Endothelial cell of umbilical vein (primary cell): Measurements from ENCODE around the gene CCDC27. TPM values are rescaled to one million over a fixed set of nuclear protein-coding genes. Genes with fewer than 3 reads are reported as not detected.

Experiments used
- BruUV-seq: library from RNA; stranded (reverse); fragments of 400-500 nt; replicated peaks from 2 replicates; lab custom pipeline; 2021; lab: Mats Ljungman, UMichigan
- CTCF ChIA-PET: fragments of 300-600, 350-600 bp; sonication (Branson Sonifier 250); formaldehyde crosslinking; loops from one replicate; lab custom pipeline; 2021; ENCODE audit warnings: antibody characterized with exemption, inconsistent platforms; lab: Charles Lee
- POLR2A ChIA-PET: fragments of 300-600, 350-600 bp; sonication (Branson Sonifier 250); formaldehyde crosslinking; loops from one replicate; lab custom pipeline; 2021; ENCODE audit warnings: antibody characterized with exemption, inconsistent platforms; lab: Charles Lee
- DNase-seq: peaks from one replicate; pipeline ENCODE4 v3.0.0-alpha.2; 2011; ENCODE audit warnings: low read depth, low spot score
- FAIRE-seq: peaks from 2 replicates; lab custom pipeline; 2011; peaks lifted over from hg19 to GRCh38; lab: Jason Lieb, UNC
- H2AFZ ChIP-seq: 2 replicates; pipeline ENCODE4 v1.6.0; 2012; ENCODE audit warnings: low read depth, low read length, control low read depth, inconsistent platforms
- H3K27ac ChIP-seq: 2 replicates; pipeline ENCODE4 v1.5.1; 2011; ENCODE audit warnings: low read depth, mild to moderate bottlenecking, control low read depth, low read length, moderate library complexity; ENCODE audit not compliant: insufficient read depth
- H3K27me3 ChIP-seq, 2 experiments: 2 replicates each; pipeline versions ENCODE4 v1.6.0 to v1.6.1; 2011; ENCODE audit warnings: low read length in 2 of 2, mixed read lengths in 1 of 2; ENCODE audit not compliant: control insufficient read depth in 2 of 2, insufficient read depth in 2 of 2
- H3K36me3 ChIP-seq, 2 experiments: 2 replicates in 1 of 2; 3 replicates in 1 of 2; pipeline ENCODE4 v1.5.1; 2011; ENCODE audit warnings: low read length in 2 of 2, mild to moderate bottlenecking in 1 of 2, moderate library complexity in 1 of 2; ENCODE audit not compliant: control insufficient read depth in 2 of 2, insufficient read depth in 2 of 2; ENCODE audit errors: extremely low read depth in 1 of 2
- H3K4me1 ChIP-seq: 3 replicates; pipeline ENCODE4 v1.5.1; 2011; ENCODE audit warnings: mild to moderate bottlenecking, low read length; ENCODE audit not compliant: control insufficient read depth, insufficient read depth; ENCODE audit errors: extremely low read depth
- H3K4me2 ChIP-seq: 2 replicates; pipeline ENCODE4 v1.6.1; 2011; ENCODE audit warnings: low read length, control low read depth, mixed read lengths; ENCODE audit not compliant: insufficient read depth
- H3K4me3 ChIP-seq, 3 experiments: fragments of 200-600 bp in 1 of 3; sonication (generic), shearing (Covaris generic) in 1 of 3; replicated peaks in 1 of 3; 2 replicates each; pipeline ENCODE4 v1.5.1; 2011 to 2016; ENCODE audit warnings: control low read depth in 3 of 3, low read length in 3 of 3, mild to moderate bottlenecking in 2 of 3, inconsistent platforms in 1 of 3, low read depth in 1 of 3, moderate library complexity in 1 of 3; ENCODE audit not compliant: insufficient read depth in 1 of 3
- H3K79me2 ChIP-seq: 2 replicates; pipeline ENCODE4 v1.6.0; 2012; ENCODE audit warnings: low read length, inconsistent platforms; ENCODE audit not compliant: control insufficient read depth, insufficient read depth
- H3K9ac ChIP-seq: replicated peaks from 2 replicates; pipeline ENCODE3; 2011; ENCODE audit warnings: low read length, control low read depth; ENCODE audit not compliant: insufficient read depth; ENCODE audit errors: extremely low read depth
- H3K9me1 ChIP-seq: replicated peaks from 3 replicates; pipeline ENCODE4 v1.6.0; 2011; ENCODE audit warnings: mild to moderate bottlenecking, low read length; ENCODE audit not compliant: control insufficient read depth, insufficient read depth; ENCODE audit errors: extremely low read depth
- H3K9me3 ChIP-seq: replicated peaks from 2 replicates; pipeline ENCODE4 v1.5.1; 2012; ENCODE audit warnings: low read length, inconsistent platforms; ENCODE audit not compliant: control insufficient read depth, insufficient read depth
- H4K20me1 ChIP-seq: replicated peaks from 2 replicates; pipeline ENCODE3; 2011; ENCODE audit warnings: mild to moderate bottlenecking, low read length; ENCODE audit not compliant: control insufficient read depth, insufficient read depth; ENCODE audit errors: extremely low read depth
- JUN ChIP-seq: IDR thresholded peaks from 2 replicates; pipeline ENCODE4 v1.6.1; 2011; ENCODE audit warnings: borderline replicate concordance, low read depth; ENCODE audit not compliant: insufficient read length, insufficient read depth
- POLR2AphosphoS5 ChIP-seq: IDR thresholded peaks from 2 replicates; pipeline ENCODE4 v1.6.1; 2012; ENCODE audit warnings: low read depth, mild to moderate bottlenecking, control low read depth, low read length, moderate library complexity; ENCODE audit not compliant: insufficient read depth
- dilution Hi-C: fragments of 300-500 bp; cut with MboI; formaldehyde crosslinking; loops from one replicate; pipeline ENCODE4 v1.15.0; 2019; ENCODE audit warnings: low sequenced_read_pairs; ENCODE audit not compliant: extremely low pct_ligation_motif_present
- intact Hi-C: fragments of 100-400 bp; cut with micrococcal nuclease; formaldehyde crosslinking; loops from one replicate; pipeline ENCODE4 v1.10.0; 2022
- polyA plus RNA-seq, 4 experiments: library from polyadenylated mRNA; depleted of rRNA in 3 of 4; stranded (reverse) in 3 of 4; unstranded in 1 of 4; fragments of >200 nt; gene quantifications; 2 replicates each; pipeline versions ENCODE4 v1.2.1 to v1.2.3, GENCODE V29; 2011 to 2012; ENCODE audit warnings: missing spikeins in 1 of 4
- total RNA-seq: library from RNA; stranded (reverse); gene quantifications from 2 replicates; pipeline ENCODE4 v1.2.3, GENCODE V29; 2021
- TF ChIP-seq, protein P1 (sequence below), 2 donors: IDR thresholded peaks; 1 replicate in 1 of 2; 2 replicates in 1 of 2; pipeline ENCODE4 v1.5.1; 2011; ENCODE audit warnings: low read length in 2 of 2, mild to moderate bottlenecking in 2 of 2, moderate library complexity in 2 of 2, control low read depth in 1 of 2, inconsistent platforms in 1 of 2, low read depth in 1 of 2; ENCODE audit not compliant: insufficient read depth in 1 of 2; ENCODE audit errors: extremely low read depth in 1 of 2

The CCDC27 gene
- total and polyA plus RNA-seq, 2 donors (not counting 3 experiments of a cell fraction or from before 2014, with no cell fraction given): not detected

DNA sequence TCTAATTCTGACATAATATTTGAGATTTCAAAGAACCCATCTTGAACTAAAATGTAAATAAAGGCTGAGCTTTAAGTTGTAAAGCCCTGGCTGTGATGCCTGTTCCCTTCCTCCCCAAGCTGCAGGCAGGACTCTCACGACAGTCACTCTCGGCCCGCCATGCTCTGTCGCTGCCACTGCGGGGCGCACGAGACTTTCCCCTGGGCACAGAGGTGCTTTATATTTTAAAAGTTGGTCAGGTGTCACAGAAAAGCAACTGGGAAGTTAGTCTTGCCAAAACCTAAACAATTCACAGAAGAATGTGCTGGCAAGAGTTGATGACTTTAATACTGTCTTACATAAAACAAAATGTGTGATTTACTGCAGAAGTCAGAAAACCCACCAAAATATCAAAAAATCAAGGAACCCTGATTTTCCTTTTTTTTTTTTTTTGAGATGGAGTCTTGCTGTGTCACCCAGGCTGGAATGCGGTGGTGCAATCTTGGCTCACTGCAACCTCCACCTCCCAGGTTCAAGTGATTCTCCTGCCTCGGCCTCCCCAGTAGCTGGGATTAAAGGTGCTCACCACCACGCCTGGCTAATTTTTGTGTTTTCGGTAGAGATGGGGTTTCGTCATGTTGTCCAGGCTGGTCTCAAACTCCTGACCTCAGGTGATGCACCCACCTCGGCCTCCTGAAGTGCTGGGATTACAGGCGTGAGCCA, 33.4 kb downstream of the CCDC27 start:
- no TSS peak for BruUV-seq
- ChIA-PET POLR2A (no interaction called here), CTCF (interaction anchor here (0.9 kb wide), 1 partner anchor 12 kb away, joined by 3 read pairs; no protein-coding TSS in a partner anchor)
- peaks cover 8% of the 10 kb centered on the region for H3K79me2 ChIP-seq
- no peaks in the 10 kb centered on the region for H3K27me3 ChIP-seq
- DNase-seq (no peak), FAIRE-seq (no peak)
- H2AFZ ChIP-seq: no peak overlapping the region
- no peak for TF ChIP-seq POLR2AphosphoS5
- TF ChIP-seq JUN: no peak
- TF ChIP-seq, protein P1, sequence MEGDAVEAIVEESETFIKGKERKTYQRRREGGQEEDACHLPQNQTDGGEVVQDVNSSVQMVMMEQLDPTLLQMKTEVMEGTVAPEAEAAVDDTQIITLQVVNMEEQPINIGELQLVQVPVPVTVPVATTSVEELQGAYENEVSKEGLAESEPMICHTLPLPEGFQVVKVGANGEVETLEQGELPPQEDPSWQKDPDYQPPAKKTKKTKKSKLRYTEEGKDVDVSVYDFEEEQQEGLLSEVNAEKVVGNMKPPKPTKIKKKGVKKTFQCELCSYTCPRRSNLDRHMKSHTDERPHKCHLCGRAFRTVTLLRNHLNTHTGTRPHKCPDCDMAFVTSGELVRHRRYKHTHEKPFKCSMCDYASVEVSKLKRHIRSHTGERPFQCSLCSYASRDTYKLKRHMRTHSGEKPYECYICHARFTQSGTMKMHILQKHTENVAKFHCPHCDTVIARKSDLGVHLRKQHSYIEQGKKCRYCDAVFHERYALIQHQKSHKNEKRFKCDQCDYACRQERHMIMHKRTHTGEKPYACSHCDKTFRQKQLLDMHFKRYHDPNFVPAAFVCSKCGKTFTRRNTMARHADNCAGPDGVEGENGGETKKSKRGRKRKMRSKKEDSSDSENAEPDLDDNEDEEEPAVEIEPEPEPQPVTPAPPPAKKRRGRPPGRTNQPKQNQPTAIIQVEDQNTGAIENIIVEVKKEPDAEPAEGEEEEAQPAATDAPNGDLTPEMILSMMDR (IDR thresholded peaks at IDR 0.05; ENCODE audit: extremely low read depth in 1 of 2, insufficient read depth in 1 of 2, low read depth in 1 of 2, low read length in 2 of 2): peak; percentile 21 to 31
- dilution Hi-C loops: no loop called here
- peaks cover 0 to 40% of the 10 kb centered on the region in 2 experiments for H3K36me3 ChIP-seq
- no peak overlapping the region for H3K4me2 ChIP-seq
- H3K4me1 ChIP-seq: no peaks in the 10 kb centered on the region
- no peaks in the 10 kb centered on the region for H3K9me1 ChIP-seq
- H4K20me1 ChIP-seq: no peaks in the 10 kb centered on the region
- H3K9me3 ChIP-seq: no peaks in the 10 kb centered on the region
- H3K4me3 ChIP-seq: no peak overlapping the region
- no peak overlapping the region for H3K27ac ChIP-seq
- intact Hi-C loops: no loop called here
- no peak overlapping the region for H3K9ac ChIP-seq
